ENCODE results near the gene GADD45B.

DNA sequence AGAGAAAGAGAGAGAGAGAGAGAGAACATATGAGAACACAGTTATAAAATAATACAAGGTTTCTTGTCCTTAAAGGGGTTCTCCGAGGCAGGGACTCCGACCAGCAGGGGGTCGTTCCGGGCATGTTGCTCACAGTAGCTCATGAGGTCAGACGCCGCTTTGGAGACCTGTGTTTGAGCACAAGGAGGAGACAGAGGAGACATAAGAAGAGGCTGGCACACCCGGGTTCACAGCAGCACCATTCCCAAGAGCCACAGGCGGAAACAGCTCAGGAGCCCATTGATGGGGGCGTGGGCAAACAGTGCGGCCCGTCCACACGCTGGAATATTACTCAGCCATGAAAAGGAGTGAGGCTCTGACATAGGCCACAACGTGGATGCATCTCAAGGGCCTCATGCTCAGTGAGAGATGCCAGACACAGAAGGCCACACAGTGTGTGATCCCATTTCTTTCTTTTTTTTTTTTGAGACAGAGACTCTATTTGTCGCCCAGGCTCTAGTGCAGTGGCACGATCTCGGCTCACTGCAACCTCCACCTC, 39.1 kb downstream of the GADD45B start:
- TF ChIP-seq, protein P1, sequence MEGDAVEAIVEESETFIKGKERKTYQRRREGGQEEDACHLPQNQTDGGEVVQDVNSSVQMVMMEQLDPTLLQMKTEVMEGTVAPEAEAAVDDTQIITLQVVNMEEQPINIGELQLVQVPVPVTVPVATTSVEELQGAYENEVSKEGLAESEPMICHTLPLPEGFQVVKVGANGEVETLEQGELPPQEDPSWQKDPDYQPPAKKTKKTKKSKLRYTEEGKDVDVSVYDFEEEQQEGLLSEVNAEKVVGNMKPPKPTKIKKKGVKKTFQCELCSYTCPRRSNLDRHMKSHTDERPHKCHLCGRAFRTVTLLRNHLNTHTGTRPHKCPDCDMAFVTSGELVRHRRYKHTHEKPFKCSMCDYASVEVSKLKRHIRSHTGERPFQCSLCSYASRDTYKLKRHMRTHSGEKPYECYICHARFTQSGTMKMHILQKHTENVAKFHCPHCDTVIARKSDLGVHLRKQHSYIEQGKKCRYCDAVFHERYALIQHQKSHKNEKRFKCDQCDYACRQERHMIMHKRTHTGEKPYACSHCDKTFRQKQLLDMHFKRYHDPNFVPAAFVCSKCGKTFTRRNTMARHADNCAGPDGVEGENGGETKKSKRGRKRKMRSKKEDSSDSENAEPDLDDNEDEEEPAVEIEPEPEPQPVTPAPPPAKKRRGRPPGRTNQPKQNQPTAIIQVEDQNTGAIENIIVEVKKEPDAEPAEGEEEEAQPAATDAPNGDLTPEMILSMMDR (IDR thresholded peaks at IDR 0.05): no peak
- TF ChIP-seq POLR2A (IDR thresholded peaks at IDR 0.05): no peak

Data from thyroid gland (tissue), 4 donors.